ENCODE data around the gene CUX1.

DNA sequence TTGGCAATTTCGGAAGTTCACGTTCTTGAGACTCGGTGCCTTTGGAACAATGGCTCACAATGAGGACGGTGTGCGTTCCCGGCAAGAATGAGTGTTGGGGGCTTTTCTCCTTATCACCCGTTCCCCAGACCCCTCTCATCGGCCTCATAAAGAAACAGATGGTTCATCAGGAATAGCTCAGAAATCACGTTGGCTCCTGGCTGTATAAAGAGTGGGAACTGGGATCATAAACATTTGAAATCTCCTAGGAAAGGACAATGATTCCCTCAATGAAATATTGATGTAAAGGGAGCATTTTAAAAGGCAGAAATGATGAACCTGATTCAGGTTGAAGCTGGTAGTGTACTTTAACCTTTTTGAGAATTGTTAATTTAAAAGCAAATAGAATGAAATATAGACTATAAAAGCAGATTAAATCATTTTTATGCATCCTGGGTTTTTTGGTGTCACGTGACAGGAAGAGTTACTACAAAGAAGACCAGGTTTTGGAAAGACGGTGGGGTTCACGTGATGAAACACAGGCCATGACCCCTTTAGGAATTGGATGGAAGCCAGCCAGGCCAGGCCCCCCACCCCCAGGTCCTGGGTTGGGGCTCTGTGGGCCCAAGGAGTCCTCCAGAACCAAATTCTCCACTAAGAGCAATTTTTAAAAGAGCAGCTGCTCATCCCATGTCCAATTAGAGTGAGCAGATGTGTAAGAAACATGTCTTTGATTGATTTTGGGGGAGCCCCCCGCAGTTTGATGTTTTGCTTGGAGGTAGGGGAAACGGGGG lies 63.0 kb downstream of the CUX1 start:
- TF ChIP-seq POLR2A (IDR thresholded peaks at IDR 0.05; ENCODE audit: low read depth, low read length), result no peak
- no peak for TF ChIP-seq TAF1 (IDR thresholded peaks at IDR 0.05; ENCODE audit: low read depth, low read length)
- TF ChIP-seq POLR2AphosphoS5 (IDR thresholded peaks at IDR 0.05; ENCODE audit: low read depth, low read length), result no peak
- no peak for TF ChIP-seq SPI1 (IDR thresholded peaks at IDR 0.05; ENCODE audit: low read depth, low read length)
- no peak for TF ChIP-seq PAX5 (IDR thresholded peaks at IDR 0.05; ENCODE audit: insufficient read depth, low read length, severe bottlenecking)
- TF ChIP-seq POU2F2 (IDR thresholded peaks at IDR 0.05; ENCODE audit: low read depth, low read length), result no peak

Data from GM12891 (cell line).